22Rv1 (cell line): ENCODE measurements around the gene SPSB1.

ENCODE experiments used
- ZFX ChIP-seq: fragments of 450-650 bp; IDR thresholded peaks from 2 replicates; pipeline ENCODE4 v1.6.1; 2017; ENCODE audit warnings: antibody characterized with exemption, borderline replicate concordance
- TF ChIP-seq, protein P1 (sequence below): fragments of 450-650 bp; IDR thresholded peaks from 2 replicates; pipeline ENCODE4 v1.5.1; 2017; ENCODE audit warnings: mild to moderate bottlenecking

DNA sequence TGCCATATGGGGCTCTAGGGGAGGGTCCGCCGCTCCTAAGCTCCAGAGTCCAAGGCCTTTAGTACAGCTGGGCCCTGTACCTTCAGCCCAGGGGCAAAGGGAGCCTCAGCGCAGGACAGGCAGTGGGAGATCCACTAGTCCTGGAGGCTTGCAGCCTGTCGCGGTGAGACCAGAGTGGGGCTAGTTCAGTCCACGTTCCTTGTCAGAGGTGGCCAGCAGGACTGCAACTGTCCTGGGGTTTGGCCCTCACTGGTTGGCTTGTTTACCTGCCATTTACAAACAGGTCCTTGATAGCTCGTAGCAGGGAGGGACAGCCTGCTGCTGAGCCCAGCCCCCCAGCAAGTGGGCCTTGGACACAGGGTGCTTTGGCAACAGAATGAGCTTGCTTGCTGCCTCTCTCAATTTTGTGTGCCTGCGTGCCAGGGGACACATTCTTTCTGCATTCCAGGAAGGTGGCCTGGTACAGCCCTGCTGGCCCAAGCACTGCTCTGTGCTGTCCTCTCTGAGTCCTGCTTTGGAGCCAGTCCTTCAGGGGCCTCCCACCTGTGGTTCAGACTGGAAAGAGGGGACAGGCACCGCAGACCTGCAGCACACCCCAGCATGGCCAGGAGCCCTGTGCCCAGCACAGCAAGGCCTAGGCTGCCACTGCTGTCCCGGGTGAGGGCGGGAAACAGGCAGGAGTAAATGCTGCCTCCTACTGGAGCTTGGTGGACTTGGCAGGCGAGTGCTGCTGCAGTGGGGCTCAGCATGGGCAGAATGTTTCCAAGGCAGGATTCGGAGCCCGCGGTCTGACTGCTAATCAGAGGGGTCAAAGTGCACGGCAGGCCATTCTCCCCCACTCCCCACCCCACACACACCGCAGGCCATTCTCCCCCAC lies 42.9 kb upstream of the SPSB1 start:
- TF ChIP-seq, protein P1, sequence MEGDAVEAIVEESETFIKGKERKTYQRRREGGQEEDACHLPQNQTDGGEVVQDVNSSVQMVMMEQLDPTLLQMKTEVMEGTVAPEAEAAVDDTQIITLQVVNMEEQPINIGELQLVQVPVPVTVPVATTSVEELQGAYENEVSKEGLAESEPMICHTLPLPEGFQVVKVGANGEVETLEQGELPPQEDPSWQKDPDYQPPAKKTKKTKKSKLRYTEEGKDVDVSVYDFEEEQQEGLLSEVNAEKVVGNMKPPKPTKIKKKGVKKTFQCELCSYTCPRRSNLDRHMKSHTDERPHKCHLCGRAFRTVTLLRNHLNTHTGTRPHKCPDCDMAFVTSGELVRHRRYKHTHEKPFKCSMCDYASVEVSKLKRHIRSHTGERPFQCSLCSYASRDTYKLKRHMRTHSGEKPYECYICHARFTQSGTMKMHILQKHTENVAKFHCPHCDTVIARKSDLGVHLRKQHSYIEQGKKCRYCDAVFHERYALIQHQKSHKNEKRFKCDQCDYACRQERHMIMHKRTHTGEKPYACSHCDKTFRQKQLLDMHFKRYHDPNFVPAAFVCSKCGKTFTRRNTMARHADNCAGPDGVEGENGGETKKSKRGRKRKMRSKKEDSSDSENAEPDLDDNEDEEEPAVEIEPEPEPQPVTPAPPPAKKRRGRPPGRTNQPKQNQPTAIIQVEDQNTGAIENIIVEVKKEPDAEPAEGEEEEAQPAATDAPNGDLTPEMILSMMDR = peak; percentile 60
- TF ChIP-seq ZFX = no peak
